WI38 (cell line): ENCODE data around the gene SPATS2L.

Source experiments
- H3K4me3 ChIP-seq: 2 replicates; pipeline ENCODE4 v1.5.1; 2011; ENCODE audit warnings: low read depth, mild to moderate bottlenecking, control low read depth, low read length
- CTCF ChIP-seq: IDR thresholded peaks from 2 replicates; pipeline ENCODE4 v1.5.1; 2012; ENCODE audit warnings: low read depth, mild to moderate bottlenecking, control low read depth, low read length

The SPATS2L gene

DNA sequence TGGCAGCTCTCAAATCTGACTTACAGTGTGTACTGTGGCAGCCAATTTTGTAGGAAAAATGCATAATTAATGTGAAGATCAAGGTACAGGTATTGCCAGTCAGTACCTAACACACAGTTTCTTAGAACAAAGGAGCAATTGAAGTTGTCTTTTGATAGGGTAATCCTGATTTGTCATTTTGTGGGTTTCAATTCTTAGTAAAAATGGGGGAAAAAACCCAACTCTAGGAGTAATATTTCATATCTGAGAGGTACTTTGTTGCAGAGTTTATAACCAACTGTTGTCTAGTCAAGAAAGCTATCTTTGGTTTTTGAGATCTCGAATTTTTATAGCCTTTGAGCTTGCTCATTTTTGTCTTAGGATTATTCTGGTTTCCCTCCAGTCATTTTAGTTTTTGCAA lies 16.1 kb downstream of the SPATS2L start:
- no peak overlapping the region for H3K4me3 ChIP-seq
- no peak for TF ChIP-seq CTCF

GRCh38 chr2:200324362-200324761 lies 17.9 kb downstream of the SPATS2L start:
- no peak for TF ChIP-seq CTCF
- H3K4me3 ChIP-seq: no peak overlapping the region

DNA sequence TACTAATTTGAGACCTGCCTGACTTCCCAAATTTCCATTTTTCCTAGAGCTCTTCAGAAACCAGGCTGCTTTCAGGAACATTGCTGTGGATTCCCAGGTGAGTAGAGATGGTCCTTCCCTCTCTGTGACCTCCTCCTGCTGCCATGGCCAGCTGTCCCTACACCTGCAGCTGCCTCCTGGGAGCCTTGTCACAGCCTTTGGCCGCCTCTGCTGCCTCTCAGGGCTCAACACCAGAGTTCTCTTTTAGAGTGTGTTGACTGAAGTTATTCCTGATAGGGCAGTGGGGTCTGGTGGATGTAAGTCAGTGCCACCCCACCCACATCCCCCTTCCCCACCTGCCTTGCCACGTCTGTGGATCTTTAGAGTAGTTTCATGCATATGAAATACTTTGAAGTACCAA lies 22.9 kb downstream of the SPATS2L start:
- H3K4me3 ChIP-seq: no peak overlapping the region
- TF ChIP-seq CTCF: no peak

DNA sequence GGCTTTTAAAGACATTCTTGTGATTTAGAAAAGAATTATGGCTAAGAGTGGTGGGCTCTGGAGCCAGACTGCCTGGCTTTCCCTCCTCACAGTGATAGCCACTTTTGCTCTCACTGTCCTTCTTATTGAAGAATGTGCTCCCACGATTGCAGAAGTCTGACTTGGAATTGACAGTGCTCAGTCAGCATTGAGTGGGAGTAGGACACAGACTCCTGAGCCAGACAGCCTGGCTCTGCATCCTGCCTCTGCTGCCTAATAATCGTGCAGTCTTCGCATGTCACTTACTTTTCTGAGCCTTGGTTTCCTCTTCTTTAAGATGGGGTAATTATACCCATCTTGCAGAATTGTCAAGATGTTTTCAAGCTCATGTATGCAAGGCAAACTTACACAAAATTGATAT lies 23.3 kb downstream of the SPATS2L start:
- TF ChIP-seq CTCF: no peak

GRCh38 chr2:200330351-200331060 lies 24.0 kb downstream of the SPATS2L start:
- no peak overlapping the region for H3K4me3 ChIP-seq
- TF ChIP-seq CTCF: no peak

More for the DNA sequence above, 23.3 kb downstream of the SPATS2L start:
- no peak overlapping the region for H3K4me3 ChIP-seq

GRCh38 chr2:200331061-200331400 lies 24.5 kb downstream of the SPATS2L start:
- no peak overlapping the region for H3K4me3 ChIP-seq
- no peak for TF ChIP-seq CTCF

- no peak overlapping the region for H3K4me3 ChIP-seq
- TF ChIP-seq CTCF: no peak
Measured at GRCh38 chr2:200335657-200336056, 29.2 kb downstream of the SPATS2L start.
